ENCODE data around the gene EVX2. TPM values are rescaled to one million over a fixed set of nuclear protein-coding genes. Genes with fewer than 3 reads are reported as not detected.
A peak's percentile ranks its signal among the peaks of the same experiment; 100 is the strongest.

Gene EVX2
- total RNA-seq, 1 donor from 2014 or later: not detected

DNA sequence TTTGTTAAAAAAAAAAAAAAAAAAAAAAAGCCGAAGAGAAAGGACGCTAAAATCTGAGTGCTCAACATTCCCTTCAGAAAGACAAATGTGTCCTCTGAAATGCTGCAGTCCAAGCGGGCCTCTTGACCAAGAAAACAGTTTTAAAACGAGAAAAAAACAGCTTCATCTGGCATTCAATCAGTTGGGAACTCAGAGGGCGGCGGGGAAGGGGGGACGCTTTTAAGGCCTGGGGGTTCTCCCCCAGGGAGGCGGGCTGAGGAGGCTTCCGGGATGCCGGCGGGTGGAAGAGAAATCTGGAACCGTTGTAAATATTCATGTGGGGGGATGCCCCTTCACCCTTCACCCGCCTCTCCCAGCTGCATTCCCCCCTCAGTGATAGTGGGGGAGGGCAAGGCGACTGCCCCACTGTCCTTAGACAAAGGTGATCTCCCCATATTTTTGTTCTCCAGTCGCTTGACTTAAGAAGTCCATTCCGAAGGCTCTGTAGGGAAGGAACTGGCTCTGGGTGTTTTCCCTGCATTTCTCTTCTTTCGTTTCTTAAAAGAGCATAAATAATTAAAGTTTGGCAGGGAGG, 20.1 kb upstream of the EVX2 start:
- DNase-seq: no peak
- Histone ChIP-seq H3K36me3 (no peaks in the 10 kb centered on the region), H3K4me1 (peaks cover 49% of the 10 kb centered on the region), H3K27me3 (ENCODE audit: low read depth) (peaks cover 99% of the 10 kb centered on the region), H3K27ac (replicated peaks) (no peak overlapping the region), H3K9me3 (replicated peaks) (no peaks in the 10 kb centered on the region), H3K4me3 (peak overlapping the region; percentile 19)
- intact Hi-C loops (cut with micrococcal nuclease): no loop called here
- TF ChIP-seq, protein P1, sequence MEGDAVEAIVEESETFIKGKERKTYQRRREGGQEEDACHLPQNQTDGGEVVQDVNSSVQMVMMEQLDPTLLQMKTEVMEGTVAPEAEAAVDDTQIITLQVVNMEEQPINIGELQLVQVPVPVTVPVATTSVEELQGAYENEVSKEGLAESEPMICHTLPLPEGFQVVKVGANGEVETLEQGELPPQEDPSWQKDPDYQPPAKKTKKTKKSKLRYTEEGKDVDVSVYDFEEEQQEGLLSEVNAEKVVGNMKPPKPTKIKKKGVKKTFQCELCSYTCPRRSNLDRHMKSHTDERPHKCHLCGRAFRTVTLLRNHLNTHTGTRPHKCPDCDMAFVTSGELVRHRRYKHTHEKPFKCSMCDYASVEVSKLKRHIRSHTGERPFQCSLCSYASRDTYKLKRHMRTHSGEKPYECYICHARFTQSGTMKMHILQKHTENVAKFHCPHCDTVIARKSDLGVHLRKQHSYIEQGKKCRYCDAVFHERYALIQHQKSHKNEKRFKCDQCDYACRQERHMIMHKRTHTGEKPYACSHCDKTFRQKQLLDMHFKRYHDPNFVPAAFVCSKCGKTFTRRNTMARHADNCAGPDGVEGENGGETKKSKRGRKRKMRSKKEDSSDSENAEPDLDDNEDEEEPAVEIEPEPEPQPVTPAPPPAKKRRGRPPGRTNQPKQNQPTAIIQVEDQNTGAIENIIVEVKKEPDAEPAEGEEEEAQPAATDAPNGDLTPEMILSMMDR (IDR thresholded peaks at IDR 0.05; ENCODE audit: borderline replicate concordance): no peak

DNA sequence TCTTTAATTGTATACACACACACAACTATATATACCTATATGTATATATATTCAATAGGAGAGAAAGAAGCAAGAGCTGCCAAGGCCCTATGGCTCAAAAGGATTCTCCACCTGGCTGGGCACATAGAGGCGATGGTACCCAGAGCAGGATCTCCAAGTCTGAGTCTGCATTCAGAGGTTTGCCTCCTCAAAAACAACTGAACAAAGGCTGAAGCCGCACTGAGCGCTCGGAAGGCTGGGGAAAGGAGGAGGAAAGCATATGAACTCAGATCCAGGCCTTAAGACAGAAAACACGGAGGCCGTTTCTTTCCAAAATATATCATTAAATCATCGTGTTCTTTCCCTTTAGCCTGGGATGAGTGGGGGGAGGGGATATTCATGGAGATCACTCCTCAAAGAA, 19.4 kb upstream of the EVX2 start:
- peaks cover 49% of the 10 kb centered on the region for H3K4me1 ChIP-seq
- TF ChIP-seq, protein P1 (IDR thresholded peaks at IDR 0.05; ENCODE audit: borderline replicate concordance): no peak
- no peak for DNase-seq
- peaks cover 99% of the 10 kb centered on the region for H3K27me3 ChIP-seq (ENCODE audit: low read depth)
- no peak overlapping the region for H3K27ac ChIP-seq (replicated peaks)
- H3K4me3 ChIP-seq: no peak overlapping the region
- no peaks in the 10 kb centered on the region for H3K9me3 ChIP-seq (replicated peaks)
- intact Hi-C loops (cut with micrococcal nuclease): no loop called here
- H3K36me3 ChIP-seq: no peaks in the 10 kb centered on the region

GRCh38 chr2:176102309-176102866, 18.6 kb upstream of the EVX2 start:
- intact Hi-C loops (cut with micrococcal nuclease): no loop called here
- DNase-seq: no peak
- no peaks in the 10 kb centered on the region for H3K9me3 ChIP-seq (replicated peaks)
- H3K36me3 ChIP-seq: no peaks in the 10 kb centered on the region
- peaks cover 51% of the 10 kb centered on the region for H3K4me1 ChIP-seq
- H3K4me3 ChIP-seq: no peak overlapping the region
- no peak overlapping the region for H3K27ac ChIP-seq (replicated peaks)
- peaks cover 100% of the 10 kb centered on the region for H3K27me3 ChIP-seq (ENCODE audit: low read depth)
- TF ChIP-seq, protein P1 (IDR thresholded peaks at IDR 0.05; ENCODE audit: borderline replicate concordance): no peak

GRCh38 chr2:176101842-176102241, 18.1 kb upstream of the EVX2 start:
- intact Hi-C loops (cut with micrococcal nuclease): no loop called here
- DNase-seq: no peak
- peaks cover 51% of the 10 kb centered on the region for H3K4me1 ChIP-seq
- no peak overlapping the region for H3K4me3 ChIP-seq
- H3K36me3 ChIP-seq: no peaks in the 10 kb centered on the region
- no peak overlapping the region for H3K27ac ChIP-seq (replicated peaks)
- TF ChIP-seq, protein P1 (IDR thresholded peaks at IDR 0.05; ENCODE audit: borderline replicate concordance): no peak
- H3K27me3 ChIP-seq (ENCODE audit: low read depth): peaks cover 100% of the 10 kb centered on the region
- no peaks in the 10 kb centered on the region for H3K9me3 ChIP-seq (replicated peaks)

DNA sequence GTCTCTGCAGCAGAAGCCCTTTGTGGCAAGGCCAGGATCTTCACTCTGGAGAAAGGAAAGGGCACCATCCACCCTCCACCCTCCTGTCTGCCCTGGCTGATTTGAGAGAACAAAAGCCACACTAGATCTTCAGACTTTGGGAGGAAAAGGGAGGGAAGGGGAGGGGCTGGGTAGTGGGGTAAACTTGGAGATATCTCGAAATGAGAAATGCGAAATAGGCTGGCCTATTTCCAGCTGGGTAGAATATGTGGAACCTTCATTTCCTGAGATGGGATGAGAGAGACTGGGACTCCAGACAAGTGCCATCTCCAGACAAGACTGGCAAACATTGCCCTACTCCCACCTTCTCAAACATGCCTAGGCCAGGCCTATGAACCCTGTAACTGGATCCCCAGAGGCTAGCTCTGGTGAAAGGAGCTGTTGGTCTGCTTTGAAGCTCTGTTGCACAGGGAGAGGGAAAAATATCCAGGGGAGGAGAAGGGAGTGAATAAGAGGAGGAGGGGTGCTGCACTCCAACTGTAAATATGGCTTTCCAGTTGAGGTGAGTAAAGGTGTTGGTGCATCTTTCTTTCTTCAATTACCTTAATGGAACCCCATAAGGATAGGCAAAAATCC, 17.6 kb upstream of the EVX2 start:
- no peak overlapping the region for H3K27ac ChIP-seq (replicated peaks)
- H3K36me3 ChIP-seq: no peaks in the 10 kb centered on the region
- peaks cover 100% of the 10 kb centered on the region for H3K27me3 ChIP-seq (ENCODE audit: low read depth)
- DNase-seq: no peak
- TF ChIP-seq, protein P1 (IDR thresholded peaks at IDR 0.05; ENCODE audit: borderline replicate concordance): no peak
- no peak overlapping the region for H3K4me3 ChIP-seq
- H3K4me1 ChIP-seq: peaks cover 51% of the 10 kb centered on the region
- H3K9me3 ChIP-seq (replicated peaks): no peaks in the 10 kb centered on the region
- intact Hi-C loops (cut with micrococcal nuclease): no loop called here

Data from left ventricle myocardium inferior (tissue), 1 donor.